ENCODE data around the gene THBS4.

DNA sequence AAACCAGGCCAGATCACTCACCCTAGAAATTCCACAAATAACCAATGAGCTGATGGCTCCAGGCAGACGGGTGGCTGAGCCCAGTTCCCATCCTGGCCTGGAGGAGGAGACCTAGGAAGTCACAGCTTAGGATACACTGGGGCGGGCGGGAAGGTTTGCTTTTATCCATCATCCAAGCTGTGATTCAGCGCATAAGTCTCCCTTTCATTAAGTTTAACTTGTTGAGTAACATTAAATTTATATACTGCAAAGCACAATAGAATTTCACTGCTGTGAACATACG, 55.7 kb downstream of the THBS4 start:
- TF ChIP-seq EZH2 (IDR thresholded peaks at IDR 0.05; ENCODE audit: insufficient read depth, poor library complexity, severe bottlenecking) = no peak
- TF ChIP-seq EZH2phosphoT487 (IDR thresholded peaks at IDR 0.05; ENCODE audit: insufficient read depth, low read depth) = no peak
